Uterus (tissue), 4 donors: Measurements from ENCODE around the gene SLC35F3. TPM values are rescaled to one million over a fixed set of nuclear protein-coding genes. Genes with fewer than 3 reads are reported as not detected.
A peak's percentile ranks its signal among the peaks of the same experiment; 100 is the strongest.
"Not testable (repeated sequence)": the region's sequence is repeated elsewhere in the genome, so short reads cannot be mapped to it uniquely, and the experiment has no call there.

Experiments used
- DNase-seq, 2 donors: peaks; one replicate each; pipeline ENCODE4 v3.0.0-alpha.2; 2019 to 2020
- H3K27ac ChIP-seq, 2 donors: fragments of 200-600 bp; sonication (generic); 1 replicate in 1 of 2; 2 replicates in 1 of 2; pipeline ENCODE4 v1.5.1; 2016 to 2018
- H3K27me3 ChIP-seq, 2 donors: fragments of 200-600 bp; sonication (generic); one replicate each; pipeline ENCODE4 v1.5.1; 2018 to 2019; ENCODE audit warnings: control low read depth in 1 of 2
- H3K36me3 ChIP-seq, 2 donors: fragments of 200-600 bp; sonication (generic); one replicate each; pipeline ENCODE4 v1.5.1; 2019; ENCODE audit warnings: control low read depth in 1 of 2
- H3K4me1 ChIP-seq, 2 donors: fragments of 200-600 bp; sonication (generic); one replicate each; pipeline ENCODE4 v1.5.1; 2018 to 2019; ENCODE audit warnings: control low read depth in 1 of 2
- H3K4me3 ChIP-seq, 2 donors: fragments of 200-600 bp; sonication (generic); 1 replicate in 1 of 2; 2 replicates in 1 of 2; pipeline ENCODE4 v1.5.1; 2018 to 2019; ENCODE audit warnings: mild to moderate bottlenecking in 1 of 2
- H3K9me3 ChIP-seq, 2 donors: fragments of 200-600 bp; sonication (generic); one replicate each; pipeline ENCODE4 v1.5.1; 2019; ENCODE audit warnings: control low read depth in 1 of 2
- CTCF ChIP-seq, 4 experiments: fragments of 200-600 bp in 2 of 4; fragments of 450-650 bp in 2 of 4; sonication (generic) in 2 of 4; IDR thresholded peaks; one replicate each; pipeline ENCODE4 v1.5.1; 2016 to 2019; ENCODE audit warnings: antibody characterized with exemption in 4 of 4, mild to moderate bottlenecking in 2 of 4, moderate library complexity in 1 of 4
- POLR2A ChIP-seq, 2 donors: fragments of 450-650 bp; IDR thresholded peaks; one replicate each; pipeline ENCODE4 v1.6.1; 2016; ENCODE audit warnings: antibody characterized with exemption in 2 of 2, mild to moderate bottlenecking in 1 of 2, moderate library complexity in 1 of 2
- intact Hi-C: fragments of 100-400 bp; cut with DNase I; formaldehyde crosslinking; loops from one replicate; pipeline ENCODE4 v1.15.1; 2023; ENCODE audit warnings: low total_unique reads
- total RNA-seq, 4 donors: library from RNA; depleted of rRNA in 3 of 4; stranded (reverse); fragments of >200 nt in 3 of 4; gene quantifications; one replicate each; pipeline versions ENCODE4 v1.1.0 to v1.2.4, GENCODE V29; 2014 to 2023
- donor health status: DM: yes; HTN: yes; CAD: no.

Gene SLC35F3
- total RNA-seq, 4 donors from 2014 or later: 0.24 to 0.62 (median 0.26) TPM; not detected in 1

- no peak overlapping the region for H3K27ac ChIP-seq
- no peaks in the 10 kb centered on the region for H3K4me1 ChIP-seq
- intact Hi-C loops: no loop called here
- H3K9me3 ChIP-seq: no peaks in the 10 kb centered on the region
- H3K27me3 ChIP-seq: peaks cover 0 to 13% of the 10 kb centered on the region in 2 donors
- no peaks in the 10 kb centered on the region for H3K36me3 ChIP-seq
- TF ChIP-seq CTCF (IDR thresholded peaks at IDR 0.05) (no peak), POLR2A (IDR thresholded peaks at IDR 0.05) (no peak)
- no peak for DNase-seq
- H3K4me3 ChIP-seq: no peak overlapping the region
Measured at GRCh38 chr1:234348964-234349363, 444.5 kb downstream of the SLC35F3 start.

GRCh38 chr1:234355782-234356510 lies 451.5 kb downstream of the SLC35F3 start:
- Histone ChIP-seq H3K4me3 (no peak overlapping the region), H3K9me3 (no peaks in the 10 kb centered on the region), H3K4me1 (no peaks in the 10 kb centered on the region), H3K27ac (no peak overlapping the region), H3K36me3 (no peaks in the 10 kb centered on the region), H3K27me3 (no peaks in the 10 kb centered on the region)
- intact Hi-C loops: no loop called here
- DNase-seq: no peak
- TF ChIP-seq POLR2A (IDR thresholded peaks at IDR 0.05): no peak

- H3K36me3 ChIP-seq, intact Hi-C loops, H3K9me3 ChIP-seq, DNase-seq, H3K27ac ChIP-seq, H3K27me3 ChIP-seq, H3K4me1 ChIP-seq: not testable (repeated sequence)
- H3K4me3 ChIP-seq: peak overlapping the region in 1 of 2 donors; percentile 18
Measured at GRCh38 chr1:234356615-234357269, 452.3 kb downstream of the SLC35F3 start.

- Histone ChIP-seq H3K36me3 (no peaks in the 10 kb centered on the region), H3K27ac (no peak overlapping the region), H3K4me3 (no peak overlapping the region), H3K27me3 (no peaks in the 10 kb centered on the region), H3K9me3 (no peaks in the 10 kb centered on the region), H3K4me1 (no peaks in the 10 kb centered on the region)
- intact Hi-C loops: no loop called here
- TF ChIP-seq CTCF (IDR thresholded peaks at IDR 0.05): no peak
- TF ChIP-seq POLR2A (IDR thresholded peaks at IDR 0.05): no peak
- DNase-seq: no peak
Measured at GRCh38 chr1:234357831-234358230, 453.4 kb downstream of the SLC35F3 start.

- Histone ChIP-seq H3K4me3 (no peak overlapping the region), H3K27me3 (no peaks in the 10 kb centered on the region), H3K4me1 (no peaks in the 10 kb centered on the region), H3K9me3 (no peaks in the 10 kb centered on the region), H3K36me3 (no peaks in the 10 kb centered on the region), H3K27ac (no peak overlapping the region)
- TF ChIP-seq POLR2A (IDR thresholded peaks at IDR 0.05) (no peak), CTCF (IDR thresholded peaks at IDR 0.05) (no peak)
- no peak for DNase-seq
- intact Hi-C loops: no loop called here
Measured at GRCh38 chr1:234361102-234361603, 456.7 kb downstream of the SLC35F3 start.

GRCh38 chr1:234362558-234362957 lies 458.1 kb downstream of the SLC35F3 start:
- no peaks in the 10 kb centered on the region for H3K9me3 ChIP-seq
- DNase-seq: no peak
- H3K4me1 ChIP-seq: no peaks in the 10 kb centered on the region
- H3K27me3 ChIP-seq: no peaks in the 10 kb centered on the region
- no peaks in the 10 kb centered on the region for H3K36me3 ChIP-seq
- TF ChIP-seq CTCF (IDR thresholded peaks at IDR 0.05) (no peak), POLR2A (IDR thresholded peaks at IDR 0.05) (no peak)
- H3K27ac ChIP-seq: no peak overlapping the region
- H3K4me3 ChIP-seq: no peak overlapping the region
- intact Hi-C loops: no loop called here
